Measurements from ENCODE around the gene SCAI.

Gene SCAI

DNA sequence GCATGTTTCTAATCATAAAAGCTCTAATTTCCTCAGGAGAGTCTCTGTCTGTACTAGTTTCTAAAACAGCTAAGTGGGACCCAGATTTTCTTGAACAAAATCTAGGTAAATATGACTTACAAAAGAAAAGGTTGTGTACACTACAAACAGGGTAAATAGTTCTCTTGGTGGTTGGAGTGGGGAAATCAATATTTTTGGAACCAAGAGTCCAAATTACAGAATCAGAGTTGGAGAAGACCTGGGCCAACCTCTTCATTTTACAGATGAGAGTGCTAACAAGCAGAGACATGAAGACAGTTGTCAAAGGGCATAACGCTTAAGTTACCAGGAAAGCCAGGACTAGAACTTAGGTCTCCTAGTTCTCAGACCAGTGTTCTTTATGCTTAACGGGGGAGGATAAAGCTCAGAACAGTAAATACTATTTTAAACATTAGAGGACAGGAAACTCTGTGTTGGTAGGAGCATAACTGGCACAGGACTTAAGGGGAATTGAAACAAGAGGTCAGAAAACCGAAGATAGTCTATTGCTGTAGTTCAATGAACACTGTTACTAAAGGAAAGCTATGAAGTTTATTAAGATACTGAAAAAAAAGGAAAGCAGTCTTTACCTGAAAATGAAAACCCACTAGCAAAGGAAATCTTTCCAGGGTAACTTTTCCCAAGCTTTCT is 193.1 kb downstream of the SCAI start:
- TF ChIP-seq, protein P1, sequence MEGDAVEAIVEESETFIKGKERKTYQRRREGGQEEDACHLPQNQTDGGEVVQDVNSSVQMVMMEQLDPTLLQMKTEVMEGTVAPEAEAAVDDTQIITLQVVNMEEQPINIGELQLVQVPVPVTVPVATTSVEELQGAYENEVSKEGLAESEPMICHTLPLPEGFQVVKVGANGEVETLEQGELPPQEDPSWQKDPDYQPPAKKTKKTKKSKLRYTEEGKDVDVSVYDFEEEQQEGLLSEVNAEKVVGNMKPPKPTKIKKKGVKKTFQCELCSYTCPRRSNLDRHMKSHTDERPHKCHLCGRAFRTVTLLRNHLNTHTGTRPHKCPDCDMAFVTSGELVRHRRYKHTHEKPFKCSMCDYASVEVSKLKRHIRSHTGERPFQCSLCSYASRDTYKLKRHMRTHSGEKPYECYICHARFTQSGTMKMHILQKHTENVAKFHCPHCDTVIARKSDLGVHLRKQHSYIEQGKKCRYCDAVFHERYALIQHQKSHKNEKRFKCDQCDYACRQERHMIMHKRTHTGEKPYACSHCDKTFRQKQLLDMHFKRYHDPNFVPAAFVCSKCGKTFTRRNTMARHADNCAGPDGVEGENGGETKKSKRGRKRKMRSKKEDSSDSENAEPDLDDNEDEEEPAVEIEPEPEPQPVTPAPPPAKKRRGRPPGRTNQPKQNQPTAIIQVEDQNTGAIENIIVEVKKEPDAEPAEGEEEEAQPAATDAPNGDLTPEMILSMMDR (IDR thresholded peaks at IDR 0.05; ENCODE audit: borderline replicate concordance, insufficient read depth, low read depth, low read length): no peak
- H3K4me3 ChIP-seq (ENCODE audit: low read depth, low read length): no peak overlapping the region

DNA sequence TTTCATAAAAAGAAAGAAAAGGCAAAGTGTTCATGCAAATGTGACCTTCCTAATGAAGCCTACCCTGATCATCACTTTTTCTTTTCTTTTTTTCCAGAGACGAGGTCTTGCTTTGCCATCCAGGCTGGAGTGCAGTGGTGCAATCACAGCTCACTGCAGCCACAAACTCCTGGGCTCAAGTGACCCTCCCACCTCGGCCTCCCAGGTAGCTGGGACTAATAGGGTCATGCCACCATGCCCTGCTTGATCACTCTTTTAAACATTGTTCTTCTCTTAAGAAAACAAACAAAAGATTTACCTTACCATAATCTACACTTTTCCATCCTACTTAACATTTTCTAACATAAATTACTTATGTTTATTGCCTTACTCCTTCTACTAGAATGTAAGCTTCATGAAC is 193.9 kb downstream of the SCAI start:
- TF ChIP-seq, protein P1 (IDR thresholded peaks at IDR 0.05; ENCODE audit: borderline replicate concordance, insufficient read depth, low read depth, low read length): no peak

DNA sequence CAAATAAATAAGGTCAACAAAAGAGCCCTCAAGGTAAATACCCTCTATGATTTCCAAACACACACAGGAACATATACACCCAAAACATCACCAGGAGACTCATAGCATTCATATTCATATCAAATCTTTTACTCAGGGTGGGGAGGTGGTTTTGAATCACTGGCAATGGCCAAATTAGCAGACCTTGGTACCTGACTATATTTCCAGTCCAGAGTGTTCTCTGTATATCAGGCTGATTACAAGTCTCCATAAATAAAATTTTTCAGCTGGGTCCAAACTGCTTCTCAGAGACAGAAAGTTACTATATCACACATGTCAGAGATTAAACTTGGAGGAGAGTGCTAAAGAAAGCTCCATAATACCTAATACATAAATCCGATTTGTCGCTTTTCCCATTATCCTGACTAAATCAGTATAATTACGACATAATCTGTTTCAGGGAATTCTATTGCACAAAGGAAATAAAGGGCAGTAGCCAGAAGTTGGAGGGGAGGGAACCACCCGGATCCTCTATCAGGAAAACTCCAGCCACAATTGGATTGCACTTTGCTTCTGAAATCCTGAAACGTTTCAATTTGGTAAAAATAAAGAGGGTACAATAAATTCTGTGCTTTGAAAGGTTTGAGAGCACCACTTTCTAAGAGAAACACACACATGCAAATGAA is 195.5 kb downstream of the SCAI start:
- TF ChIP-seq, protein P1 (IDR thresholded peaks at IDR 0.05; ENCODE audit: borderline replicate concordance, insufficient read depth, low read depth, low read length): no peak

More for the DNA sequence above, 193.9 kb downstream of the SCAI start:
- no peak overlapping the region for H3K4me3 ChIP-seq (ENCODE audit: low read depth, low read length)

DNA sequence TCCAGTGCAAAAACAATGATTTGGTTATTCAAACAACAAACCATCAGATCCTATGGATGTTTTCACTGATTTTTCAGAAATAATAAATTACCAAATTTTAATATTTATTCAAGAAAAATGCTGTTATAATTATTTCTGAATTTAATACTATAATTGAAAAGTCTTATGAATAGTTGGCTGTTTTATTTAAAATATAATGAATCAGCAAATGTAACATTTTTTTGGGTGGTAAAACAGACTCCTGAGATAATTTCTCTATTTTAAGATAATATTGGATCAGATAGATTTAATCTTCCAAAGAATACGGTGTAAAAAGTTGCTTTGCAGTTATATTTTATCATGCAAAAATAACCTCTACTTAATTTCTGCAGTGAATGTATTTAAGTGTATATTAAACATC is 197.2 kb downstream of the SCAI start:
- TF ChIP-seq, protein P1 (IDR thresholded peaks at IDR 0.05; ENCODE audit: borderline replicate concordance, insufficient read depth, low read depth, low read length): no peak
- H3K4me3 ChIP-seq (ENCODE audit: low read depth, low read length): no peak overlapping the region

More for the DNA sequence above, 195.5 kb downstream of the SCAI start:
- no peak overlapping the region for H3K4me3 ChIP-seq (ENCODE audit: low read depth, low read length)

DNA sequence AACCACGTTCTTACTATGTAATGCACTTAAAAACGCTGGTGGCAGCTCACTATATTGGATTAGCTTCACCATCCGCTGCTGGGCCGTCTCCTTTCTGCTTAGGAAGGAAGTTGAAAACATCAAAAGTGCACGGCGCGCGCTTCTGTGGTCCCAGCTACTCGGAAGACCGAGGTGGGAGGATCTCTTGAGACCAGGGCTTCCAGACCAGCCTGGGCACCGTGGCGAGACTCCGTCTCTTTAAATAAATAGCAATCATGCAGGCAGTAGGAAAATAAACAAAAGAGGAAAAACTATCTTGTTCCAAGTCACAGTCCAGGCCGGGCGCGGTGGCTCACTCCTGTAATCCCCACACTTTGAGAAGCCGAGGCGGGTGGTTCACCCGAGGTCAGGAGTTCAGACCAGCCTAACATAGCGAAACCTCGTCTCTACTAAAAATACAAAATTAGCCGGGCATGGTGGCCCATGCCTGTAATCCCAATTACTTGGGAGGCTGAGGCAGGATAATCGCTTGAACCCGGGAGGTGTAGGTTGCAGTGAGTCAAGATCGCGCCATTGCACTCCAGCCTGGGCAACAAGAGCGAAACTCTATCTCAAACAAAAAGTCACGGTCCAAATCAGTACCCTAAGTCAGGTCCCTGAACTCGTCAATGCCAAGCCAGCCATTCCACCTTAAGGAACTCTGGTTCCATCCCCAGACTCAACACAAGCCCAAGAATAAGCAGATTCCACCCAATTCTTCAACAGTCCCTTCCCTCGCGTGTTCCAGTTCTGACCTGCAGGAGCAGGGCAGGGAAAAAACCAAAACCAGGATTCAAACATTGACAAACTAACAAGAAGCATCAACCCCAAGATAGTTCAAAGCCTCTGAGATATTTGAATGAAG is 201.4 kb downstream of the SCAI start:
- peak overlapping the region; percentile 95 for H3K4me3 ChIP-seq (ENCODE audit: low read depth, low read length)
- TF ChIP-seq, protein P1 (IDR thresholded peaks at IDR 0.05; ENCODE audit: borderline replicate concordance, insufficient read depth, low read depth, low read length): no peak

DNA sequence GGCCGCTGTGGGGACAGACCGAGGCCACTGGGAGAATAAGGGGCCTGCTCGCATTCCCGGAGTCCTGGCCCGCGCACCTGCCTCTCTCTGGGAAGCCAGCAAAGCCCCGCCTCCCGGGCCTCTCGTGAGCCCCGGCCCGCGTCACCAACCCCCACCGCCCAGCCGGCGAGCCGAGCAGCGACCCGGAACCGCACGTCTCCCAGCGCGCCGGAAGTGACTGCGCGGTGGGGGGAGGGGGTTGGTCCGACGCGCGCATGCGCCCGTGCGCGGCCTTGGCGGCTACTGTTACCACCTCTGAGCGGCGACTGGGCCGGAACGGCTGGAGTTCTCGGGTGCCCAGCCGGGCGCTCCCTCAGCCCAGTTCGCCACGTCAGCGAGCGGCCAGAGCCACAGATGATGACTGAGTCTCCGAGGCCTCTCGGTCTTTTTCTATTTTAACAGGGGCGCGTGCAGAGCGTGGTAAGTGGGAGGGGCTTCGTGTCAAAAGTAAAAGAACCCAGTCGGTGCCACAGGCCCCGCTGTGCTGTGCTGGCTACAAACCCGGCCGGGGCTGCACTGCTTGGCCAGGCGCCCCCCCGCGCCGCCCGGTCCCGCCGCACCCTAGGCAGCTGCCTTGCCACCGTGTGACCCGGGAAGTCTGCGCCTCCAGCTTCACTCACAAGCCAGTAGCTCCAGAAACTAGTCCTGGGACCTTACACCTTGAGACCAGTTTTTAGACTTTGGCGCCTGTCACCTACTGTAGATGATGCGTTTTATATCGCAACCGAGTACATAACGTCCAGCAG is 202.2 kb downstream of the SCAI start, which contains the start of gene GOLGA1:
Gene GOLGA1, minus strand, starts transcription at position 190 of the 785 bp plus-strand sequence. CDS start 2,372 bp downstream, outside the sequence.
- TF ChIP-seq, protein P1 (IDR thresholded peaks at IDR 0.05; ENCODE audit: borderline replicate concordance, insufficient read depth, low read depth, low read length): no peak
- H3K4me3 ChIP-seq (ENCODE audit: low read depth, low read length): peak within 1 kb of the TSS; percentile 95
